Measurements from ENCODE around the gene CCNJ.

Gene CCNJ

GRCh38 chr10:96017191-96017687 lies 26.1 kb upstream of the CCNJ start:
- TF ChIP-seq MYC (IDR thresholded peaks at IDR 0.05; ENCODE audit: low read depth, low read length), result no peak
- TF ChIP-seq CTCF (IDR thresholded peaks at IDR 0.05; ENCODE audit: low read depth, low read length), result peak; percentile 85
- H3K4me3 ChIP-seq (ENCODE audit: low read depth, low read length), result no peak overlapping the region
- DNase-seq (ENCODE audit: low read depth), result peak; percentile 67

- no peak for DNase-seq (ENCODE audit: low read depth)
- TF ChIP-seq MYC (IDR thresholded peaks at IDR 0.05; ENCODE audit: low read depth, low read length), result no peak
- no peak for TF ChIP-seq CTCF (IDR thresholded peaks at IDR 0.05; ENCODE audit: low read depth, low read length)
- TF ChIP-seq, protein P1, sequence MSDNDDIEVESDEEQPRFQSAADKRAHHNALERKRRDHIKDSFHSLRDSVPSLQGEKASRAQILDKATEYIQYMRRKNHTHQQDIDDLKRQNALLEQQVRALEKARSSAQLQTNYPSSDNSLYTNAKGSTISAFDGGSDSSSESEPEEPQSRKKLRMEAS (IDR thresholded peaks at IDR 0.05; ENCODE audit: low read depth, low read length), result no peak
Observed at GRCh38 chr10:96021332-96021731, 22.1 kb upstream of the CCNJ start.

GRCh38 chr10:96022739-96023138 lies 20.6 kb upstream of the CCNJ start:
- no peak for TF ChIP-seq CTCF (IDR thresholded peaks at IDR 0.05; ENCODE audit: low read depth, low read length)
- TF ChIP-seq, protein P1 (IDR thresholded peaks at IDR 0.05; ENCODE audit: low read depth, low read length), result no peak
- DNase-seq (ENCODE audit: low read depth), result no peak
- no peak overlapping the region for H3K4me3 ChIP-seq (ENCODE audit: low read depth, low read length)

More at GRCh38 chr10:96021332-96021731, 22.1 kb upstream of the CCNJ start:
- H3K4me3 ChIP-seq (ENCODE audit: low read depth, low read length), result no peak overlapping the region

DNA sequence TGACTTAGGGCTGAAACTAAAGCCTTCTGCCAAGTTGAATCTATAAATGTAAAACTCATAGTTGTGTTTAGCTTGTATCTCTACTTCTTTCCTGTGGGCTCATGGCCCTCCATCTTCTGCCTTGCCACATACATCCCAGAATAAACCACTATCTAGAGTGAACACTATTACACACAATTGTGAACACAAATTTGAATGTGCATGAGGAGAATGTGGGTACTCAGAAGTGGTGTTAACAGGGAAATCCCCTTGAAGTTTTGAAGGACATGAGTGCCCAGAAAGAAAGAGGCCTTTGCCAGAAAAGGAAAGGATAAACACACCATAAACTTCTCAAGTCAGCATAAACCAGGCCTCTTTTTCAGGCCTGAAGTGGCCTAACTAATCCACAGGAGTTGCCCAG lies 20.2 kb upstream of the CCNJ start:
- H3K4me3 ChIP-seq (ENCODE audit: low read depth, low read length), result no peak overlapping the region
- TF ChIP-seq MYC (IDR thresholded peaks at IDR 0.05; ENCODE audit: low read depth, low read length) (no peak), CTCF (IDR thresholded peaks at IDR 0.05; ENCODE audit: low read depth, low read length) (no peak), POLR2A (IDR thresholded peaks at IDR 0.05; ENCODE audit: extremely low read depth, insufficient read length) (no peak)
- TF ChIP-seq, protein P1 (IDR thresholded peaks at IDR 0.05; ENCODE audit: low read depth, low read length), result no peak
- DNase-seq (ENCODE audit: low read depth), result no peak

GRCh38 chr10:96025566-96025965 lies 17.8 kb upstream of the CCNJ start:
- TF ChIP-seq, protein P1 (IDR thresholded peaks at IDR 0.05; ENCODE audit: low read depth, low read length), result no peak
- TF ChIP-seq POLR2A (IDR thresholded peaks at IDR 0.05; ENCODE audit: extremely low read depth, insufficient read length) (no peak), CTCF (IDR thresholded peaks at IDR 0.05; ENCODE audit: low read depth, low read length) (peak; percentile 34), MYC (IDR thresholded peaks at IDR 0.05; ENCODE audit: low read depth, low read length) (no peak)
- DNase-seq (ENCODE audit: low read depth), result peak; percentile 45

GRCh38 chr10:96034625-96035024 lies 8.8 kb upstream of the CCNJ start:
- TF ChIP-seq POLR2A (IDR thresholded peaks at IDR 0.05; ENCODE audit: extremely low read depth, insufficient read length) (no peak), CTCF (IDR thresholded peaks at IDR 0.05; ENCODE audit: low read depth, low read length) (no peak), MYC (IDR thresholded peaks at IDR 0.05; ENCODE audit: low read depth, low read length) (no peak)
- TF ChIP-seq, protein P1 (IDR thresholded peaks at IDR 0.05; ENCODE audit: low read depth, low read length), result no peak
- H3K4me3 ChIP-seq (ENCODE audit: low read depth, low read length), result no peak overlapping the region
- DNase-seq (ENCODE audit: low read depth), result no peak

More at GRCh38 chr10:96025566-96025965, 17.8 kb upstream of the CCNJ start:
- H3K4me3 ChIP-seq (ENCODE audit: low read depth, low read length), result no peak overlapping the region
